Vagina (tissue), 2 donors: ENCODE measurements around the gene CALN1.

Experiments used
- CTCF ChIP-seq, 3 experiments: fragments of 450-650 bp in 2 of 3; fragments of 200-600 bp in 1 of 3; sonication (generic) in 1 of 3; IDR thresholded peaks; one replicate each; pipeline ENCODE4 v1.5.1; 2017 to 2019; ENCODE audit warnings: antibody characterized with exemption in 3 of 3, mild to moderate bottlenecking in 2 of 3, moderate library complexity in 2 of 3
- POLR2A ChIP-seq, 2 donors: fragments of 450-650 bp; IDR thresholded peaks; one replicate each; pipeline ENCODE4 v1.6.1; 2017; ENCODE audit warnings: antibody characterized with exemption in 2 of 2, mild to moderate bottlenecking in 2 of 2, moderate library complexity in 2 of 2
- POLR2AphosphoS5 ChIP-seq, 2 donors: sonication (generic); formaldehyde crosslinking; IDR thresholded peaks; one replicate each; pipeline ENCODE4 v1.9.0; 2017; ENCODE audit warnings: antibody characterized with exemption in 2 of 2, mild to moderate bottlenecking in 2 of 2, low read depth in 1 of 2; ENCODE audit not compliant: insufficient read depth in 1 of 2

DNA sequence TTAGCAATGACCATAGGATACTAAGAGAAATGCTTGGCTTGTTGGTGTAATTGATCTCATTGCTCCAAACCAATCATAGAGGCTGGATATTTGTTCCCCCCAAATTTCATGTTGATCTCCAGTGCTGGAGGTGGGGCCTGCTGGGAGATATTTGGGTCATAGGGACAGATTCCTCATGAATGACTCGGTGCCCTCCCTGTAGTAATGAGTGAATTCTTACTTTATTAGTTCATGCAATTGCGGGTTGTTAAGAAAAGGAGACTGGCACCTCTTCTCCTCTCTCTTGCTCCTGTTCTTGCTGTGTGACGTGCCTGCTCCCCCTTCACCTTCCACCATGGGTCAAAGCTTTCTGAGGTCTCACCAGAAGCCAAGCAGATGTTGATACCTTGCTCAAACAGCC, 630.1 kb downstream of the CALN1 start:
- TF ChIP-seq CTCF (IDR thresholded peaks at IDR 0.05) (no peak), POLR2A (IDR thresholded peaks at IDR 0.05) (no peak), POLR2AphosphoS5 (IDR thresholded peaks at IDR 0.05; ENCODE audit: insufficient read depth in 1 of 2, low read depth in 1 of 2) (no peak)
